GM19324 (cell line): ENCODE results near the gene PRKAA2.
"Not testable (repeated sequence)": the region's sequence is repeated elsewhere in the genome, so short reads cannot be mapped to it uniquely, and the experiment has no call there.

ENCODE experiments used
- ATAC-seq: cut with Tn5 transposase; IDR thresholded peaks from one replicate; pipeline ENCODE4 v1.9.1; 2021; ENCODE audit warnings: mild to moderate bottlenecking, moderate library complexity; ENCODE audit not compliant: unreplicated experiment, low FRiP score

PRKAA2 gene

GRCh38 chr1:56644919-56645676, at the start of gene PRKAA2:
Gene PRKAA2 (plus strand): TSS chr1:56645314. CDS start chr1:56645388, 74 bp downstream.
- ATAC-seq, result no peak

GRCh38 chr1:56595397-56596191, 49.5 kb upstream of the PRKAA2 start:
- not testable (repeated sequence) for ATAC-seq

GRCh38 chr1:56610097-56610496, 35.0 kb upstream of the PRKAA2 start:
- not testable (repeated sequence) for ATAC-seq

GRCh38 chr1:56610770-56611169, 34.3 kb upstream of the PRKAA2 start:
- ATAC-seq, result not testable (repeated sequence)

GRCh38 chr1:56617141-56617540, 28.0 kb upstream of the PRKAA2 start:
- ATAC-seq, result no peak

- ATAC-seq, result no peak
Measured at GRCh38 chr1:56625819-56626440, 19.2 kb upstream of the PRKAA2 start.

GRCh38 chr1:56626546-56626945, 18.6 kb upstream of the PRKAA2 start:
- ATAC-seq, result no peak

- ATAC-seq, result no peak
Measured at GRCh38 chr1:56627019-56627635, 18.0 kb upstream of the PRKAA2 start.

GRCh38 chr1:56627636-56628039, 17.5 kb upstream of the PRKAA2 start:
- no peak for ATAC-seq

- no peak for ATAC-seq
Measured at GRCh38 chr1:56630786-56631185, 14.3 kb upstream of the PRKAA2 start.

- ATAC-seq, result no peak
Measured at GRCh38 chr1:56631901-56632300, 13.2 kb upstream of the PRKAA2 start.

- ATAC-seq, result no peak
Measured at GRCh38 chr1:56634981-56635380, 10.1 kb upstream of the PRKAA2 start.

GRCh38 chr1:56638248-56638647, 6.9 kb upstream of the PRKAA2 start:
- no peak for ATAC-seq

- ATAC-seq, result no peak
Measured at GRCh38 chr1:56639211-56639610, 5.9 kb upstream of the PRKAA2 start.

- no peak for ATAC-seq
Measured at GRCh38 chr1:56643661-56644060, 1.5 kb upstream of the PRKAA2 start.

GRCh38 chr1:56644064-56644918, 823 bp upstream of the PRKAA2 start:
- ATAC-seq, result no peak

GRCh38 chr1:56645677-56646305, 677 bp downstream of the PRKAA2 start:
- ATAC-seq, result no peak

GRCh38 chr1:56646611-56647010, 1.5 kb downstream of the PRKAA2 start:
- ATAC-seq, result no peak

GRCh38 chr1:56647106-56647505, 2.0 kb downstream of the PRKAA2 start:
- no peak for ATAC-seq
